Heart left ventricle (tissue), 13 donors: Measurements from ENCODE around the gene SDR9C7.
"Not testable (repeated sequence)": the region's sequence is repeated elsewhere in the genome, so short reads cannot be mapped to it uniquely, and the experiment has no call there.

ENCODE experiments used
- CTCF ChIP-seq, 12 donors: fragments of 200-600 bp; sonication (generic) in 4 of 12; IDR thresholded peaks; one replicate each; pipeline versions ENCODE4 v1.5.0 to v1.8.0; 2018 to 2022; ENCODE audit warnings: antibody characterized with exemption in 12 of 12, mild to moderate bottlenecking in 5 of 12
- POLR2A ChIP-seq, 2 donors: fragments of 450-650 bp; IDR thresholded peaks; one replicate each; pipeline ENCODE4 v1.6.1; 2017; ENCODE audit warnings: antibody characterized with exemption in 2 of 2, mild to moderate bottlenecking in 2 of 2, moderate library complexity in 2 of 2
- donor health status: ischemic (EF 13 %, LVEDD 7.1; RV severe dilation, severe dysfunction).
- donor health status: DM: no; HTN: yes; CAD: no.
- donor health status: DM: no; HTN: no; CAD: no.
- donor health status: ischemic (EF 25% LVEDD 6.9; RV normal size, moderate dysfunction).
- donor health status: ischemic (EF 25% LVEDD 5.7; RV mildly dilated, moderate dysfunction).
- donor health status: ischemic (EF 35%, LVEDD 5.7; RV mildly dilated, moderate dysfunction).
- donor health status: nonischemic (EF 11% LVEDD 7.7; RV severe dilation, severe dysfunction).
- donor health status: DM: yes; HTN: yes; CAD: no.
- donor health status: PGD.
- donor health status: ischemic (EF 29% LVEDD 5.4; RV normal size, mild dysfunction).
- donor health status: nonischemic (EF 23%, LVEDD 6.1; RV moderate dilation, normal function).

- TF ChIP-seq POLR2A, CTCF (IDR thresholded peaks at IDR 0.05): not testable (repeated sequence)
These were observed 42.3 kb downstream of the SDR9C7 start for GRCh38 chr12:56891885-56892284.
